RCC 7860 (cell line): ENCODE results near the gene TMPRSS2.

ENCODE experiments used
- DNase-seq: peaks from one replicate; pipeline ENCODE4 v3.0.0-alpha.2; 2015; ENCODE audit warnings: low spot score
- FAIRE-seq: peaks from 2 replicates; lab custom pipeline; 2012; peaks lifted over from hg19 to GRCh38; lab: Jason Lieb, UNC

TMPRSS2 gene

DNA sequence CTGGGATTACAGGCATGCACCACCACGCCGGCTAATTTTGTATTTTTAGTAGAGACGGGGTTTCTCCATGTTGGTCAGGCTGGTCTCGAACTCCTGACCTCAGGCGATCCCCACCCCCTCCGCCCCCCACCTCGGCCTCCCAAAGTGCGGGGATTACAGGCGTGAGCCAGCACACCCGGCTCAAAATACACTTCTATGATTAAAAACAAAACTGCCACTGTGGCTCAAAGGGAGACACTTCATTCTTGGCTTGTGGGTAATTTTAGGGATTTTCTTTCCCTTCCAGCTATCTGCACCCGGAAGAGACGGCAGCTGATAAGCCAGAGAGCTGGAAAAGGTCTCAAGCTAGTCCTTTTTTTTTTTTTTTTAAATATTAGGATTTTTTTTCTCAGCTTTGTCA lies 24.5 kb downstream of the TMPRSS2 start:
- no peak for FAIRE-seq
- no peak for DNase-seq

DNA sequence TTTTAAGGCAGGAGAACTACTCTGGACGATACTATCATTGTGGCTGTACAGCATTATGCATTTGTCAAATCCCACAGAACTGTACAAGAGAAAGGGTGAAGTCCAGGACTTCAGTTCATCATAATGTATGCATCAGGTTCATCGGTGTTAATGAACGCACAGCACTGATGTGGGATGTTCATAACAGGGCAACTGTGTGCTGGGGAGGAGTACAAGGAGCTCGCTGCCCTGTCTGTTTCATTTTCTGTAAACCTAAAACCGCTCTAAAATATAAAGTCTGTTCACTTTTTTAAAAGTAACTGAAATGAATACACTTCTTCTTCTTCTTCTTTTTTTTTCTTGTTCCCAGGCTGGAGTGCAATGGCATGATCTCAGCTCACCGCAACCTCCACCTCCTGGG lies 25.0 kb downstream of the TMPRSS2 start:
- DNase-seq = no peak

DNA sequence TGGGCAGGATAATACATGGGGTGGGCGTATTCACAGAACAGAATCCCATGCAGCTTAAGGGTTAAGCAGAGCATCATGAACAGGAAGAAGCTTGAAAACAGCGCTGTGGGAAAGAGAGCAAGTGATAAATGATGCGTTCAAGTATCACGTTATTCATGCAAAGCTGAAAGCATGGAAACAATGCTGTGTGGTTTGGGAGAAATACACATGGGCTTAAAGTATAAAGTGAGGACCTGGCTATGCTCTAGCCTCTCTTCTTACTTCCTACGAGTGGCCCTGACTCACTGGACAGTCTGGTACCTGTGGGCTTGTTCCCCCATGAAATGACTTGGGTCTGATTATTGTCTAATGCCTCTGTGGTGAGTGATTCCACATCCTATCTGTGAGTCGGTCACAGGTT lies 25.7 kb downstream of the TMPRSS2 start:
- FAIRE-seq = peak; percentile 92
- DNase-seq = peak; percentile 93

More for the DNA sequence above, 25.0 kb downstream of the TMPRSS2 start:
- FAIRE-seq = no peak

DNA sequence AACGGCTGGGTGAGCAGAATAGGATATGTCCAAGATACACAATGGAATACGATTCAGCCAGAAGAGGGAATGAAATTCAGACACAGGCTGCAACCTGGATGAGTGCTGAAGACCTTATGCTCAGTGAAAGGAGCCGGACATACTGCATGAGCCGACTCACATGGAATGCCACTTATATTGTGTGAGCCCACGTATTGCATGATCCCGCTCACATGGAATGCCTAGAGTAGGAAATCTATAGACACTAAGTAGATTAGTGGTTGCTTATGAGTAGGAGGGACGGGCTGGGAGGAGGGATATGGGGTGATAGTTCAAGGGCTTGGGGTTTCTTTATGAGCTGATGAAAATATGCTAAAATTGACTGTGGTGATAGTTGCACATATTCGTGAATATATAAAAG lies 26.8 kb downstream of the TMPRSS2 start:
- FAIRE-seq (no peak), DNase-seq (peak; percentile 70)

DNA sequence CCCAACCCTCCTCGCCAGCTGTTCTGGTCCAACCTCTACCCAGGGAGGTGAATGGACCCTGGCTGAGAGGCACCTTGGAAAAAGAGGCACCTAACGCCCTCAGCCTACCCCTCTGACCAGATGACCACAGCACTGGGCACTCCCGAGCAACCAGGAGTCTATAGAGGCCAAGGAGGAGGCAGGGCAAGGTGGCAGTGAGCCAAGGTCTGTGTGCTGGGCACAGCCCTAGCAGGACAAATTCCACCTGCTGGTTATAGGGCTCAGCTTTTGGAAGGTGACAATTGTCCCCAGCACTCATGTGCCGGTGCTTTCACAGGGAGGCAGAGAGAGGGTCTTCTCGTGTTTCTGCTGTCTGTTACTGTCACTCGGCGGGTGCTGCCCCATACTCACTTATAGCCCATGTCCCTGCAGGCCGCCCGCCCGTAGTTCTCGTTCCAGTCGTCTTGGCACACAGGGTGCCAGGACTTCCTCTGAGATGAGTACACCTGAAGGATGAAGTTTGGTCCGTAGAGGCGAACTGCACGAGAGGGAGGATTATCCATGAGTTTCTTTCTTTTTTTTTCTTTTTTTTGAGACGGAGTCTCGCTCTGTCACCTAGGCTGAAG lies 27.8 kb downstream of the TMPRSS2 start:
- DNase-seq (no peak), FAIRE-seq (no peak)

DNA sequence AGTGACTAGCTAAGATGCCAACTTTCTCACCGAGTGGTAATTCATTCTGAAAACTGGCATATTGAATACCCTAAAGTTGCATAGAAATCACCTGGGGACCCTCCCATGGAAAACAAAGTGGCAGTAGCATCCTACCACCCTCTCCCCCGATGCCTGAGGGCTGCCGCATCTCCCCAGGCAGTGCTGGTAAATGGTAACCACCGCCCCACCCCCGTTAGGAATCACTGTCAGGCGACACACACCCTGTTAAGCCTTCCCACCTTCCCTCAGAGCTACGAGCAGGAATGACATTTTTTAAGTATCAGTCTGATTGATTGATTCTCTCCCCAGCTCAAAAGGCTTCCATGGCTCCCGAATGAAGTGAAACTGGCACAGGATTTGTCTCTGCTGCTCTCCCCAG lies 28.3 kb downstream of the TMPRSS2 start:
- FAIRE-seq = no peak

DNA sequence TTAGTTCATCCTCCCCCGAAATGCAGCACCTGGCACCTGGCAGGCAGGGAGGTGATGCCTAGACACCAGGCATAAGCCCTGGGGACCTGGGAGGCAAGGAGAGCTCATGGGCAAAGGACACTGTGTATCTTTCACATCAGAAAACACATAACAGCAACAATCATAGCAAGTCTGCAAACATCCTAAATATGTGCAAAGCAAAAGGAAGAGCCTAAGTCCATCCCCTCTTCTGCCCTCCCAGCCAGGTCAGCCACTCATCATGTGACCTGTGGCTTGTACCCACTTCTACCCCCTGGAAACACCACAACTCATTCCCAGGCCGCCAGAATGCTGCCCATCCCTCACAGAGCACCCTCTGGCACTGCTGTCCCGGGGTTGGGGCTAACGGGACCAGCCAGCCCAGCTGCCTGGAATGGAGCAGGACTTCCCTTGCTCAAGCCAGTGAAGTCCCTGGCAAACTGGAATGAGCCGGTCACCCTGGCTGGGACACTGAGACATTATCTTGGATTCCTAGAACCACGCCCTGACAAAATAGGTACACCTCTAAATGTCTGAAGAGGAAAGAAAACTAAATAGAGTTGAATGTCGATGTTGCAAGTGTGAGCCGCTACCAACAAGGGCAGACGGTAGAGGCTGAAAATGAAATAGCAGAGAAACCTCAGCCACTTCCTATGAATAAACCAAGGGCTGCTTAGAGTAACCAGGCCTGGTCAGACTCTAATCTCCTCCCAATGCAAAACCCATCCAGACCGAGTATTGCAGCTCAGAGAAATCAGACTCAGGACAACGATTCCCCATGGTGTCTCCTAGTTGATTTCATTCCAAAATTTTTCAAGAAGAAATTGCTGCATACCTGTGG lies 29.4 kb downstream of the TMPRSS2 start:
- FAIRE-seq = no peak
- no peak for DNase-seq

More for the DNA sequence above, 28.3 kb downstream of the TMPRSS2 start:
- no peak for DNase-seq

DNA sequence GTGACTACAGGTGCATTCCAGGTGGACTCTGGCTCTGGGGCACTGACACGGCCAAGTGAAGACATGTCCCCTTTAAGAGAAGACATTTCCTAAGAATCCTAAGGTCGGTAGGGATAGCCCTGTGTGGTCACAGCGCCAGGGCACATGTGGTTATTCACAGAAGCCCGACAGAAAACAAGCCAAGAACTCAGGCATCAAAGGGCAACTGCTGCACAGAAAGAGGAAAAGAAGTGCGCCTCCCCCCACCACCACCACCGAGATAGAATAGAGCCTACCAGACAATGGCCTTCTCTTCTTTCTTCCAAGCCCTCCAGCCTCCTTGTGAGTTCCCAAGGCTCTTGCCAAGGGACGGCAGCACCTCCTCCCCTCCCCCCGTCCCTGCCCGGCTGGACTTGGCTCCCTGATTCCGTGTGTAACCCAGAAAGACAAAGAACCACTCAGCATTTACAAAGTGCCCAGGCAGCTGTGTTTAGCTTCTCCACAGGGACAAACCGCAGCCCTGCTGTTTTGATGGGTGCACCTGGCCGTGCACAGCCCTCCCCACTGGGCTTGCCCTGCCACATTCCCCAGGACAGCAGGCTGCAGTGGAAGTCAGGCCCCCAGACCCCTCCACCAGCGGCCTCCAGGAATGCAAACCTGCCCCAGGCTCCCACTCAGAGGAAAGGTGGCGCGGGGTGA lies 30.2 kb downstream of the TMPRSS2 start:
- DNase-seq (no peak), FAIRE-seq (no peak)

DNA sequence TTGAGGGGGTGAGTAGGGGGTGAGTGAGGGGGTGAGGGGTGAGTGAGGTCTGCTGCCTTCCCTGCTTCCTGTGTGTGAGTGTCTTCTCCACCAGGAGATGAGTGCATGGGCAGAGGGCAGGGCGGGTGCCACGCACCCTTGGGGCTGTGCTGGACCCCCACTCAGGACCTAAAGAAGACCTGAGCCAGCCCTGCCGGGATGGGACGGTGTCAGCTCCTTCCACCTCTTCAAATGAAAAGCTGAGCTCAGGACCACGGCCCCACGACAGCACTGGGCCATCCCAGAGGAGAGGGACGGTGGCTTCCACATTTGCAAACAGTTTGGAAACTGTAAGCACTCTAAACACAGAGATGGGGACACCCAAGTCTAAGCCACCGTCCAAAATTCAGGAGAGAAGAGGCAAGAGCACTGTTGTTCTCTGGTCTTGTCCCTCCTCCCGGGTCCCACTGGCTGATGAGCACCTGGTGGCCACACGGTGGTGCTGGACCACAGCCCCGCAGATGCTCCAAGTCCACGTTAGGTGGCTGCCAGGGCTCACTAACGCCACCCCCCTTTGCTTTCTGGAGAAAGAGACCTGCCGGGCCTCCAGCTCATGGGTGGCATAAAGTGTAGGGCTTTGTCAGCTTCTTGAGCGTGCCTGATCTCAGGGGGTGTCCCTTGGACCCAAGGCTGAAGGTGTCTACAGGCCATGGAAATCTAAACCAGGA lies 32.1 kb downstream of the TMPRSS2 start:
- FAIRE-seq = no peak
- no peak for DNase-seq

DNA sequence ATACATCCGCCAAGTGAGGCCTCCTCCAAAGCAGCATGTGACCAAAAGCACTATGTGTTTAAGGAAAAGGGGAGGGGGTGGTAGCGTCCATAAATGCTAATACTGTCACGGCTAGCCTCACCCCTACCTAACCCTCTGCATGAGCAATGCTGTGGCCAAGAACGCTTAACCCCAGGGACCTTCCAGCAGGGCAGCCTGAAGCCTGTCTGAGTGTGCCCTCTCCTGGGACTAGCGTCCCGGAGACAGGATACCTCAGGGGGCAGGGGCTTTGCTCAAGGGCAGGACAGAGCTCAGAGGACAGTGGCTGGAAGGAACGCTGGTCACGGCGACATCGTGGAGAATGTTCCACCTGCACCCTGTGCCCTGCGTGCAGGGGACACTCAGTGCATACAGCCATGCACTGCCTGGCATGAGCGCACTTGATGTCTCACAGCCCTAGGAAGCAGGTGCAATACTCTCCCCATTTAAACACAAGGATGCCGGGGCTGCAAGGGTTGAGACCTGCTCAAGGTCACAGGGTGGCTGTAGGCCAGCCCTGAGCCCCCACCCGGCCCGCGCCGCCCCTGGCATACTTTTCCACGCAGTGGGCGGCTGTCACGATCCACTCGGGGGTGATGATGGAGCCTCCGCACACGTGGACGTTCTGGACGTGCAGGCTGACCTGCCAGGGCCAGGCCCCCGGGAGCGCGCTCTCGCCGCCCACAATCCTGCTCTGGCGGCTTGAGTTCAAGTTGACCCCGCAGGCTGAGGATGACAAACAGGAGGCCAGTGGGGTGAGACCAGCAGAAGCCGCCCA lies 35.0 kb downstream of the TMPRSS2 start:
- DNase-seq (no peak), FAIRE-seq (no peak)

DNA sequence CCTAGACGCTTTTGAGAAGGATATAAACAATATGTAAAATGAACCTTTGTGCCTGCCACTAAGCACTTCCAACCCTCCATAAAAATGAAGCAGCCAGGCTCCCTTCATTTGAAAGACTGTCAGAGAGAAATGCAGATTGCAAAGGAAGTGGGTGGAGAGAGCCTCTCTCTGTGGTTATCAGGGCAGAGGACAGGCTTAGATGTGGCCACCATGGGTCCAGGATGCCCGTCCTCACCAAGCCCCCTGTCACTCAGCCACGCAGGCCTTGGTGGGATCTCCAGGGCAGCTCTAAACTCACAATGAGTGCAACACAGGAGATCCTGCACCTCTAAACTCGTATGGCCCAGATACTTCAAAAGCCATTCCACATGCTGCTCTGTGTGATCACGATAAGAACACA lies 37.9 kb downstream of the TMPRSS2 start:
- DNase-seq (no peak), FAIRE-seq (no peak)

DNA sequence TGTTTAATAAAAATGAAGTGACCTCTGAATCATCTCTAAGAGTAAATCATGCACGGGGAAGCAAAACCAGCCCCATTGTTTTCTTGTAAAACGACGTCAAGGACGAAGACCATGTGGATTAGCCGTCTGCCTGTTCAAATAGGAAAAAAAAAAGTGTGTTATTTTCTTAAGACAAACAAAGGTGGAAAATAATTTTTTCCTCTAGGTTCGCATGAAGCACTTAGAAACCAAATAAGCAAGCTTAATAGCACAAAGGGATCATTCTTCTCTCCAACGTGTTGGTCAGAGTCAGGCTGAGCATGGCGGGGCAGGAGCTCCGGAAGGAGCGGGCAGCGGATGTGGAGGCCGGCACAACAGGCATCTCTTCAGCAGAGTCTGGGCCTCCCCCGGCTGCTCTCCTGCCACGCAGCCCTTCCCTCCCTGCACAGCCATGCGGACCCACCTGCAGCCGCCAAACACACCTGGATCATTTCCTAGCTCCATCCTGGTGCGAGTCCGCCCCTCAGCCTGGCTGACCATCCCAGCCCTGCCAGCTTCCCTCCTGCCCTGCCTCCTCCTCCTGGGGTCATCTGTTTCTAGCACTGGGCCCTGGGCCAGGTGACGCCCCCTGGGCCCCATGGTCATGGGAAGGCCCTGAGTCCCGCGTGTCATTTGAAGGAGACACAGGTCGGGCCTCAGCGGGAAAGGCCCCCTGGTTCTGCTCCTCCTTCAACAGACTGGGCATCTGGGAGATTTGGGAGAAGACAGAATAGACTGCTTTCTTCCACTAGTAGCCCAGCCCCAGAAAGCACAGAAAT lies 41.7 kb downstream of the TMPRSS2 start:
- DNase-seq (no peak), FAIRE-seq (no peak)

DNA sequence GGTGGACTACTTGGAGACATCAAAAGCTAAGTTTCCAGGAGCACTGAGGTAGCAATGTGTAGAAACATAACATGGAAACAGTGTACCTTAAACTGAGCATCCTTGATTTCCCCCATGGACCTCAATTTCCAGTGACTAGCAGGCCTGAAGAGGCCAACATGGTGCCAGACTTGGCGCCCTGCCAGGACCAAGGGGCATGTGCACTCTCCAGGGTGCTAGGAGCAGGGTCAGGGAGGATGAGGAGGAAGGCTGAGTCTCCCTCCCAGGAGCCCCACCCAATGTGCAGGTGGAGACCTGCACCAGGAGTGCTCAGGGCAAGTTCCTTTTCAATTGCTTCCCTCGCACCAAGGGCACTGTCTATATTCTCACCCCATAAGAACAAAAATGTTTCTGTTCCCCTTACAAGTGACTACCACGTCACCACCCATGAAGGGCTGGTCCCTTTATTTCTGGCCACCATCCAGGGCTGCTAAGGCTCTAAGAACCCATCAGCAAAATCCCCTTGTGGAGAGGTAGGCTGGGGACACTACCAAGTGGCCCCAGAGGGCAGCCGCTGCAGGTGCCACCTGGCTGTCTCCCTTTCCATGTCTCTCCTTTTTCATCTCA lies 42.7 kb downstream of the TMPRSS2 start:
- FAIRE-seq (no peak), DNase-seq (no peak)

DNA sequence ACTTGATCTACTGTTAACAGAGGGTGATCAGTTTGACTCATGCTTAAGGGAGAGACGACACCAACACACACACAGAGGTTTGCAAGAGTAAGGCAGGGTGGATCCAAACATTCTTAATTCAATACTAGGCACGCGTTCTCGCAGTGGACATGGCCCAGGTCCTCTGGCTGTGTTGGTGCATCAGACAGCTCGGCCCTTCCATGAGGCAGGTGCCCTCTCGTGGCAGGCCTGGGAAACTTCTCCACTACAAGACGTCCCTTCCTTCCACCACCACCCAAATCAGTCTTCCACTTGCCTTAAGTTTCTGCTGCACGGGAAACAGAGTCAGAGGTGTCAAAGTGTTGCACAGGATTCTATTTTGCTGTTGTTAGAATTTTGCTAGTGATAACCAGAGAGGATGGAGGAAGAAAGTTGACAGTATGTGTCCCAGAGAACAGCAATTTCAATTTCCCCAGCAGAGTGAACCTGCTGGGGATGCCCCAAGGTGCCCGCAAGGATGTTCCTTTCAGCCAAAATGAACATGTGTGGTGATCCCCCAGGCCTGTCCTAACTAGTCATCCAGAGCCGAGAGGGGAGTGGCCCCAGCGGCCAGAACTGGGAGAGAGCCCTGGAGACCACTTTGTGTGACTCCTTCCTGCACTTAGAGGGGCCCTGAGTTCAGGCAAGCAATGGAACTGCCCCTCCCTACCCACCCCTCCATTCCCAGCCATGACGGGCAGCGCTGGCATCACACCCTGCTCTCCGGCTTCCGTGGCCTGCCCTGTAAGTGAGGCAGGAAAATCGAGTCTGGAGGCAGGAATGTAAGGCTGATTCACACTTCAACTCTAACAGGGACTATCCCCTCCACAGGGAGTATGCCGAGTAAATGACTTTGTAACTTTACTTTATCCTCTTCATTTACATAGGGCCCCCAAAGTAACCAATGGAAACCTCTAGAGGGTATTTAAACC lies 47.1 kb downstream of the TMPRSS2 start:
- FAIRE-seq (no peak), DNase-seq (peak; percentile 33)

DNA sequence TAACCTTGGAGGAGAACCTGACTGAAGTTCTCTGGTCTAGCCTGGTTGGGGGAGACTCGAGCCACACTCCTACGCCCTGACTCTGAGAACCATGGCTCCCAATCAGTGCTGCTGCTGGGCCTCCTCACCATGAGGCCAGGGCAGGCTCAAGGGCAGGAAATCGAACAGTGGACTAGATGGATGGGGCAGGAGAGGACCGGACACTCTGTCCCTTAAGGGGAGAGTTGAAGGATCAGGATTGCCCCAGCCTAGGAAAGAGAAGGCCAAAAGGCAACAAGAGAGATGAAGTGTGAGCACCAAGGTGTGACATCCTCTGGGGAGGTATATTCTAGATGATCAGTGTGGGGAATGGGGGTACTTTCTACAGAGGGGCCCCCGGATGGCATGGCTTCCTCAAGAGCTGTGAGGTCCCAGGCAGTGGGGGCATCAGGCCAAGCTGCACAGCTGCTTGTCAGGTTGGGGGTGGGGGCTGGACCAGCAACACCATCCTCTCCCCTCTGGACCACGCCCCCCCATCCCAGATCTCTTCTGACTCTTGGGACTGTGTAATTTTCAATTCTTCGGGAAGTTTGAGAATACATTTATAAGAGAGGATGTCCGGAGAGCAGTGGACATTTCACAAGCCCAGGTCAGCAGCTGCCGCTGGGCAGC lies 47.9 kb downstream of the TMPRSS2 start:
- DNase-seq (no peak), FAIRE-seq (no peak)

DNA sequence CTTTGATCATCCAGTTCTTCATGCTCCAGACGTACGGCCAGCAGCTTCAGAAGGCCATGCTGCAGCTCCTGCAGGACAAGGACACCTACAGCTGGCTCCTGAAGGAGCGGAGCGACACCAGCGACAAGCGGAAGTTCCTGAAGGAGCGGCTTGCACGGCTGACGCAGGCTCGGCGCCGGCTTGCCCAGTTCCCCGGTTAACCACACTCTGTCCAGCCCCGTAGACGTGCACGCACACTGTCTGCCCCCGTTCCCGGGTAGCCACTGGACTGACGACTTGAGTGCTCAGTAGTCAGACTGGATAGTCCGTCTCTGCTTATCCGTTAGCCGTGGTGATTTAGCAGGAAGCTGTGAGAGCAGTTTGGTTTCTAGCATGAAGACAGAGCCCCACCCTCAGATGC lies 49.4 kb downstream of the TMPRSS2 start:
- no peak for FAIRE-seq

DNA sequence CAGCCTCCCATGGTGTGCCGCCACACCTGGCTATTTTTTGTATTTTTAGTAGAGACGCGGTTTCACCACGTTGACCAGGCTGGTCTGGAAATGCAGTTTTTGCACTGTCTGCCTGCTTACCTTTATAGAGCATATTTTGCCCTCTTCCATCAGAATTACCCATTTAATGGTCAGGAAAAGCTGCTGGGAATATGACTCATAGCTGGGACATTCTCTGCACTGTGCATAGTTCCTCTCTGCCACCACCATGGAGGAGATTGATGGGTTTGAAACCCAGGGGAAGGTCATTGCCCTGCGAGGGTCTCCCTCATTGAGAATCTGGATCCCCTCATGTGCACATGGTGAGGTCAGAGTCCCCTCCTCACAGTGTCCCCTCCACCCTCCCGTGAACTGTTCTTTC lies 49.8 kb downstream of the TMPRSS2 start:
- DNase-seq = no peak
- no peak for FAIRE-seq

More for the DNA sequence above, 49.4 kb downstream of the TMPRSS2 start:
- no peak for DNase-seq

DNA sequence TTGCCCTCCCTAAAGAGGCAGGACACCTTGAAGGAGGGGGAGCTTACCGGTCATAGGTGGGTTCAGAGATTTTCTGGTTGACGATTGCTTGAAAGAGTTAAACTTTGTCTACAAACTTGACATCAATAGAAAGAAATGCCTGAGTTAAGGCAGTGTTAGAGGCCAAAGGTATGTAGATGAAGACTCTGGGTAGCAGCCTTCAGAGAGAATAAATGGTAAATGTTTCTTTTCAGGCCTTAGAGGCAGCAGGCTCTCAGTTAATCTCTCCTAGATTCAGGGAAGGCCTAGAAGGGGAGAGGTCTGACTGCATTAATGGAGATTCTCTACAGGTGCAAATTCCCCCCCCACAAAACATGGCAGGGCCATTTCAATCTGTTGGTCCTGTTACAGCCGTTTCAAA lies 54.2 kb downstream of the TMPRSS2 start:
- FAIRE-seq = no peak
- no peak for DNase-seq
